K562 treated with DMSO at 1 percent for 12 hours (cell line): ENCODE results near the gene TAS2R39. TPM values are rescaled to one million over a fixed set of nuclear protein-coding genes. Genes with fewer than 3 reads are reported as not detected.

Source experiments
- total RNA-seq: library from RNA; unstranded; fragments of 300-600 nt; gene quantifications from 2 replicates; pipeline ENCODE4 v1.2.3, GENCODE V29; 2022; ENCODE audit not compliant: insufficient read depth

Gene TAS2R39
- total RNA-seq: not detected in 2 replicates

DNA sequence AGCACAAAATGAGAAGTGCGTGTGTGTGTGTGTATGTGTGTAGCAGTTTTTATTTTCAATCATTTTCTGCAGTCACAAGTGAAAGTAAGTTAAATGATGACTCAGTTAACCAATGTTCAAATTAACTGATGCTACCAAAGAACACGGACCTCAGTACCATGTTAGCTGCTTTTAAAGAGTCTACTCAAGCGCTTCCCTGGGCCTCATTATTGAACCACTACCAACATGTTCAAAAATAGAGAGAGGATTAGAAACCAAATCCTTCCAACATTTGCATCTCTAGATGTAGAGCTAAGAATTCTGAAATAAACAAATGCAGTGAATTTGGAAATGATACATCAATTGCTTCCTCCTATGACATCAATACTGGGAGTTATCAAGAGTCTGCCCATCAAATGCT, at the start of gene TAS2R39:
TAS2R39 (plus strand) TSS at position 396 of the 400 bp plus-strand sequence; CDS start at position 396, 0 bp downstream.

DNA sequence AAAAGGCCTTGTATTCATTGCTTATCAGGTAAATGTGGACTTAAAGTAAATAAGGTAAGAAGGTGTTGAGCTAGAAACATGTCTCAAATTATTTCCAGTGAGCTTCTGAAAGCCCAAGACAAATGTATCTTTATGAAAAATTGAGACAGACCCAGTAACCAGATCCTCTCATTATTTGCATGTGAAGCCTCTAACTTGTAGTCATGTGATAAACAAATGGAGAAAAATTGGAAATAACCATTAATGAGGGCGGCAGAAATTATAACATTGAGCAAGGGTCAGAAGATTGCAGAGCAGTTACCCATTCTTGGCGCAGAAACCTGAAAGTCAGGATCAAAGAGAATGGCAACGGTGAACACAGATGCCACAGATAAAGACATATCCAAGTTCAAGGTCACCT, 38.5 kb downstream of the TAS2R39 start, which contains the start of gene TAS2R40:
TAS2R40 (plus strand) TSS at position 301 of the 400 bp plus-strand sequence; CDS start at position 343, 42 bp downstream.

Other genes starting within 250 kb of the TAS2R39 start
- gene TRPV5, start 249.7 kb upstream of the TAS2R39 start, total RNA-seq: not detected in 2 replicates
- gene LLCFC1, start 243.9 kb upstream of the TAS2R39 start, total RNA-seq: 1.6 TPM in 1 of 2 replicates, not detected in the other
- gene KEL, start 221.1 kb upstream of the TAS2R39 start, total RNA-seq: 14.4 and 35.9 TPM in 2 replicates
- not detected in 2 replicates for gene OR9A2, start 156.3 kb upstream of the TAS2R39 start, total RNA-seq
- not detected in 2 replicates for gene OR6V1, start 131.1 kb upstream of the TAS2R39 start, total RNA-seq
- not detected in 2 replicates for gene PIP, start 51.3 kb upstream of the TAS2R39 start, total RNA-seq
- gene TAS2R40, start 38.6 kb downstream of the TAS2R39 start, total RNA-seq: not detected in 2 replicates
- 180 and 207 TPM in 2 replicates for gene GSTK1, start 80.0 kb downstream of the TAS2R39 start, total RNA-seq
- 1.4 and 3.0 TPM in 2 replicates for gene TMEM139, start 101.5 kb downstream of the TAS2R39 start, total RNA-seq
- 13.4 and 46.6 TPM in 2 replicates for gene CASP2, start 104.9 kb downstream of the TAS2R39 start, total RNA-seq
- gene CLCN1, start 132.7 kb downstream of the TAS2R39 start, total RNA-seq: 0.25 TPM in 1 of 2 replicates, not detected in the other
- gene FAM131B, start 179.3 kb downstream of the TAS2R39 start, total RNA-seq: not detected in 2 replicates
- 84.4 and 124 TPM in 2 replicates for gene ZYX, start 197.9 kb downstream of the TAS2R39 start, total RNA-seq
- not detected in 2 replicates for gene EPHA1, start 225.4 kb downstream of the TAS2R39 start, total RNA-seq